Astrocyte (in vitro differentiated cells and primary cell): Measurements from ENCODE around the gene GRAMD4.

ENCODE experiments used
- CTCF ChIP-seq: IDR thresholded peaks from 2 replicates; pipeline ENCODE4 v1.5.1; 2011; ENCODE audit warnings: low read depth, mild to moderate bottlenecking, inconsistent platforms, low read length, moderate library complexity; ENCODE audit not compliant: insufficient read depth
- EZH2 ChIP-seq: IDR thresholded peaks from 2 replicates; pipeline ENCODE4 v1.6.1; 2012; ENCODE audit warnings: mild to moderate bottlenecking, low read length, inconsistent platforms; ENCODE audit not compliant: insufficient read depth

- no peak for TF ChIP-seq EZH2
- TF ChIP-seq CTCF = no peak
Observed at GRCh38 chr22:46594947-46595298, 25.3 kb upstream of the GRAMD4 start.
